ENCODE measurements around the gene NUDT12.
A peak's percentile ranks its signal among the peaks of the same experiment; 100 is the strongest.

NUDT12 gene

GRCh38 chr5:103541114-103541513 is 21.5 kb downstream of the NUDT12 start:
- DNase-seq (ENCODE audit: low read depth), result no peak

GRCh38 chr5:103539376-103540330 is 22.9 kb downstream of the NUDT12 start:
- DNase-seq (ENCODE audit: low read depth), result peak; percentile 24

GRCh38 chr5:103532086-103532734 is 30.4 kb downstream of the NUDT12 start:
- DNase-seq (ENCODE audit: low read depth), result peak; percentile 83

GRCh38 chr5:103526164-103526915 is 36.2 kb downstream of the NUDT12 start:
- peak; percentile 84 for DNase-seq (ENCODE audit: low read depth)

GRCh38 chr5:103525361-103525760 is 37.2 kb downstream of the NUDT12 start:
- peak; percentile 37 for DNase-seq (ENCODE audit: low read depth)

GRCh38 chr5:103523319-103523718 is 39.3 kb downstream of the NUDT12 start:
- peak; percentile 69 for DNase-seq (ENCODE audit: low read depth)

- peak; percentile 93 for DNase-seq (ENCODE audit: low read depth)
Measured at GRCh38 chr5:103522586-103522985, 40.0 kb downstream of the NUDT12 start.

GRCh38 chr5:103519550-103519949 is 43.0 kb downstream of the NUDT12 start:
- DNase-seq (ENCODE audit: low read depth), result peak; percentile 36

GRCh38 chr5:103514371-103514770 is 48.2 kb downstream of the NUDT12 start:
- DNase-seq (ENCODE audit: low read depth), result no peak

- DNase-seq (ENCODE audit: low read depth), result peak; percentile 78
Measured at GRCh38 chr5:103513701-103514100, 48.9 kb downstream of the NUDT12 start.

- no peak for DNase-seq (ENCODE audit: low read depth)
Measured at GRCh38 chr5:103512500-103512899, 50.1 kb downstream of the NUDT12 start.

GRCh38 chr5:103511554-103511885 is 51.1 kb downstream of the NUDT12 start:
- no peak for DNase-seq (ENCODE audit: low read depth)

GRCh38 chr5:103510851-103511553 is 51.6 kb downstream of the NUDT12 start:
- DNase-seq (ENCODE audit: low read depth), result peak; percentile 61

- DNase-seq (ENCODE audit: low read depth), result peak; percentile 95
Measured at GRCh38 chr5:103505581-103506305, 56.8 kb downstream of the NUDT12 start.

- DNase-seq (ENCODE audit: low read depth), result no peak
Measured at GRCh38 chr5:103503066-103503465, 59.5 kb downstream of the NUDT12 start.

GRCh38 chr5:103502662-103503061 is 59.9 kb downstream of the NUDT12 start:
- no peak for DNase-seq (ENCODE audit: low read depth)

All from amniotic epithelial cell (primary cell).